ENCODE results near the gene THAP7. TPM values are rescaled to one million over a fixed set of nuclear protein-coding genes. Genes with fewer than 3 reads are reported as not detected.

THAP7 gene
- total and polyA plus RNA-seq, 9 of the 15 experiments (the other 6 are each of a cell fraction or from before 2014, with no cell fraction given) = 7.9 to 263 (median 84.1) TPM

- TF ChIP-seq REST (IDR thresholded peaks at IDR 0.05; ENCODE audit: borderline replicate concordance) (no peak), REST (CRISPR knock-in tag; IDR thresholded peaks at IDR 0.05; ENCODE audit: low read depth) (no peak), MAFG (tag; conservative IDR thresholded peaks at IDR 0.05) (no peak), IFI16 (CRISPR knock-in tag; IDR thresholded peaks at IDR 0.05) (no peak), ZNF280B (CRISPR knock-in tag; IDR thresholded peaks at IDR 0.05) (no peak), HMBOX1 (IDR thresholded peaks at IDR 0.05) (no peak), MAX (CRISPR knock-in tag; IDR thresholded peaks at IDR 0.05) (peak; percentile 65), ZMIZ1 (IDR thresholded peaks at IDR 0.05; ENCODE audit: low read depth in 2 of 2, low read length in 2 of 2) (no peak), ZNF3 (CRISPR knock-in tag; IDR thresholded peaks at IDR 0.05) (no peak), STAT6 (CRISPR knock-in tag; IDR thresholded peaks at IDR 0.05) (0 out of 2 replicates have a peak, but pooled peaks have one; percentile 27)
Observed at GRCh38 chr22:21025266-21025665, 23.3 kb upstream of the THAP7 start (continued).
